Measurements from ENCODE around the gene MTARC2.

The MTARC2 gene

GRCh38 chr1:220803401-220804201 lies 55.5 kb downstream of the MTARC2 start:
- DNase-seq (ENCODE audit: low read depth): no peak

DNA sequence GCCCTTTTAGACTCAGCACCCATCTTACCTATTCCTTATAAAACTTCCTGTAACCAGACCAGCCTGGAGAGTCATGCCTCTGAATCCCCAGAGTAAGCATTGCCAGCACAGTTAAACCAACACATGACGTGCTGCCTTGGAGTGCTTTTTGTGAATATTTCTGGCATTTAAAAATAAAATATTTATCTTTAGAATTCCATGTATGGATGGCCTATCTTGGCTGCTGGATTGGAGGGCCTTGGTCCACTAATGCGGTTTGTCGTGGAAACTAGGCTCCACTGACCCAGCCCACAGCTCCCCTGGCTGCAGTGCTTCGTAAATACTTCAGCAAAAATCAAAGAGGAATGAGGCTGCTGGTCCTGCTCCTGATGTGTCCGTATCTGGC lies 56.1 kb downstream of the MTARC2 start:
- DNase-seq (ENCODE audit: low read depth): no peak

DNA sequence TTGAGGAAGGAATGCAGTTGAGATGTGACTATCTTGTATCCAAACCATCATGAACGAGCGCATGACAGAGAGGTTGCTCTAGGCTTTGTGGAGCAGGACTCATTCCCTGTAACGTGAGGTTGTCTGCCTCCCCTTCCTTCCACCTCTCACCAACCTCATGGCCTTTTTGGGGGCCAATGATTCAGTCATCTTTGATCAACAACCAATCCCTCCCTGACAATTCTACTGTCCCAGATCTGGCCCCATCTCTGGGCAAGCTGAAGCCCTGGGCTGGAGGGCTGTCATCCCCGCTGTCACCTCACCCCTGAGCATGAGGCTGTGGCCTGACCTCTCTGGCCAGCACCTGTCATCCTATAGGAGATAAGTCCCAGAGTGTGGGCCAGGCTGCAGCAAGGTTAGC lies 58.3 kb downstream of the MTARC2 start:
- no peak for DNase-seq (ENCODE audit: low read depth)

DNA sequence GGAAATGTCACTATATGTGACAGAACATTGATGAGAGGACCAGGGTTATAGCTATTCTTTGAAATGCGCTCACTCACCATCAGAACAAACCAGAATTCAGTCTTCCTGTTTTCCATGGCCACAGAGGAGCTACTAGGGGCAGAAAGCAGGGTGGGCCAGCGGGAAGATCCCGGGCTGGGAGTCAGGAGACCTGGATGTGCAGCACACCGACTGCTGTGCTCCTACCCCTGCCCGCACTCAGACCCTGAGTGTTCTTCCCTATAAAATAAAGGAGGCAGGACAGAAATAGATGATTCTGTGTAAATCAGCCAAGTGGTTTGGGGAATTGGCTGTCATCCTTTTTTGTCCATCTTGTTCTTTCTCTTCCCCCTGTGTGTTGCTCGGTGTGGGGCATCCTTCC lies 59.6 kb downstream of the MTARC2 start:
- DNase-seq (ENCODE audit: low read depth): no peak

DNA sequence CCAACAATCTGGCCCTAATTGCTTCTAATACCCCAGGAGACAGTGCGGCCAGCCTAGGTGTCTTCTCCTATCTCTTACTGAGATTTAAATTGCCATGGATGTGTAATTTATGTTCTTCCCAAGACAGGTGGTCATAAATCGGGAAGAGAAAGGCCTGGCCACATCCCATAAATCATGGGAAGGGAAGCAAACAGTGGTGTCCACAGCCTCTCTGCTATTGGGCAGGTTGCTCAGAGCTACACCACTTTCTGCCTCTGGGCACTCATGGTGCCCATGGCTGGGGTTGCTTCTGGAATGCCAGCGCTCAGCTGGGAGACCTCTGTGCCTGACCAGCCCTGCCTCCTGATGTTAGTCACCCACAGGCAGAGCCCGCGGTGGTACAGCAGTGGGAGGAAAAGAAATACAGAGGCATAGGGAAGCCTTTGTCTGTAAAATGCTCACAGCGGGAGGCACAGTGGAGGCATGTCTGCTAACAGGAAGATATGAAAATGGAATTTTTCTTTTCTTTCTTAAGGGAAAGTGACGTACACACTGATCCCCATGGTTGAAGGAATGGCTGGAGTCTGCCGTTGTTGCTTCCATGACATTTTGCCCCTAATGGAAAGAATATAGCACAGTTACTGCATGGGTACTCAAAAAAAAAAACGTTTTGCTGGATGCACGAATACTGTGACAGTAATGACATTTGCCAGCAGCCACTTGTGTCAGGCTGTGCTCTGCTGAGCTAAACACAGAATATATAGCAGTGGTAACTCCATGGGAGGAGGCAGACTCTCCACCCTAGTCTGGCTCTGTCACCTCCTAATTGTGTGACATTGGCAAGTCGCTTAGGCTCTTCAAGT lies 60.4 kb downstream of the MTARC2 start:
- DNase-seq (ENCODE audit: low read depth): no peak

GRCh38 chr1:220809187-220809550 lies 61.0 kb downstream of the MTARC2 start:
- DNase-seq (ENCODE audit: low read depth): no peak

DNA sequence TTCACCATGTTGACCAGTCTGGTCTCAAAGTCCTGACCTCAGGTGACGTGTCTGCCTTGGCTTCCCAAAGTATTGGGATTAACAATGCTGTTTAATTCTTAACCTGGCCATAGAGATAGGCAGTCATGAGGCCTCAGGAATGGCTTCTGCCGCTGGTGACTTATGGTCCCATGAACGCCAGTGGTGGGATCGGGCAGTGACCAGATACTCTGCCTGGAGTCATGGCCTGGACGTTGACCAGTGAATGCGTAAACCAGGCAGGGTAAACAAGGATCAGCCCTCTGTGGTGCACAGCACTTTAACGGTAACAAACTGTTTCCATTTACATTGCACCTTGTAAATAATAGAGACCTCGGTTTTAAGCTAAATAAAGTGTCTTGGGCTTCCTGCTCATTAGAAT lies 61.6 kb downstream of the MTARC2 start:
- no peak for DNase-seq (ENCODE audit: low read depth)

DNA sequence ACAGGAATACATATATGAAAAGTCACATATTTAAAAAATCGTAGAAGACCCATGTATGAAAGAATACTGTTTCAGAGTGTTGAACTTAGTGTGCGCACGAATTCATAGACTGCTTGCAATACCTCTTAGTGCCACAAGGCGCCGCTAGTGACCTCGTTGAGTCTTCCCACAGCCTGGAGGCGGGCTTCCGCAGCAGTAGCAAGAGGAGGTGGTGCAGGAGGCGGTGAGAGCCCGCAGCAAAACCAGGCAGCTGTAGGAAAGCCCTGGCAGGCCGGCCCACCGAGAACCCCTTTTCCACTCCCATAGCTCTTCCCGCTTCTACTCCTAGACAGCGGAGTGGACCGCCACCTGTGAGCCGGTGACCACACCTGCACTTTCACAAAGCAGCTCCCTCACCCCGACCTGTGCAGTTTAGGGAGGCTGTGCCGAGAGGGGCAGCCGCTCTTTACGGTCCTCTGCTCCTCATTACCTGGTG lies 62.1 kb downstream of the MTARC2 start:
- DNase-seq (ENCODE audit: low read depth): peak; percentile 47

DNA sequence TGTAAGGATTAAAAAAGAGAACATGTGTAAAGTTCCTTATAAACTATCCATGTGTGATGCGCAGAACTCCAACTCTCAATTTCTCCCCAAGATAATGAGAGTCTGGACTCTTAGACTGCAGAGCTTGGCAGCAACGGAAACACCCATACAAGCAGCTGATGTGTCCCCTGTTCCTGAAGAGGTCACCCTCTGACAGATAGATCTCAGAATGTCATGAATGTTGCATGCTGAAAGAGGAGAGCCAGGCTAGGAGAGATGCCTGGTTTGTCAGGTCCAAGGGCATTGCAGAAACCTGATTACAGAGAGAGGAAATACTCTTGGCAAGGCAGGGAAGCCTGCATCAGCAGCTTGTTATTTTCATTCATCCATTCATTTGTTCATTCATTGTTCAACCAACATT lies 62.8 kb downstream of the MTARC2 start:
- no peak for DNase-seq (ENCODE audit: low read depth)

- no peak for DNase-seq (ENCODE audit: low read depth)
These were observed 63.6 kb downstream of the MTARC2 start for GRCh38 chr1:220811695-220812094.

DNA sequence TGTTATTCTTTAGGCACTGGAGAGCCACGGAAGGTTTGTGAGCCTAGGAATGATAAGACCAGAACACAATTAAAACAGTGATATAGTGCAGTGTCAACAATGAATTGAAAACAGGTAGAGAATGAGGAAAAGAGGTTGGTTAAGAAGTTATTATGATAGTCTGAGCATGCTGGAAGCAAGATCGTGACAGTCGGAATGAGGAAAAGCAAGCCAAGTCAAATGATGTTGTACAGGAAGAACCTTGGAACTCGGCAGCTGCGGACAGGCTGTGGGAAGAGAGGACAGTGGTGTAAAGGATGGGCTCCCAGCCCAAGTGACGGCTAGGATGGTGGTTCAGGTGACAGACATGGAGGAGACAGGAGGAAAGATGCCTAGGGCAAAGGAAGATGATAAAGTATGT lies 64.2 kb downstream of the MTARC2 start:
- DNase-seq (ENCODE audit: low read depth): no peak

DNA sequence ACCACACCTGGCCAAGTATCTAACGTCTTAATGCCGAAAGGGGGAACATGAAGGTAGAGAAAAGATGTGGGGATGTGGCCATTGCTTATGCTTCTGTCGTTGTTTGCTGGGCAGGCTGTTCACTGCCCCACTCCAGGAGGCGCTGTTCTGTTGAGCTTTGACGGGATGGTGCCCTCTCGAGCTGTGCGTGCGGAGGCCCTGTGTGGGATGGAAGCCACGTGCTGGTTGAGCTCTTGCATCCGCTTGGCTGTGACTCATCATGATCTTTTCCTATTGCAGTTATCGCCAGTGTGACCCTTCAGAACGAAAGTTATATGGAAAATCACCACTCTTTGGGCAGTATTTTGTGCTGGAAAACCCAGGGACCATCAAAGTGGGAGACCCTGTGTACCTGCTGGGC lies 64.9 kb downstream of the MTARC2 start:
- DNase-seq (ENCODE audit: low read depth): no peak

- DNase-seq (ENCODE audit: low read depth): no peak
These were observed 67.3 kb downstream of the MTARC2 start for GRCh38 chr1:220815409-220815808.

DNA sequence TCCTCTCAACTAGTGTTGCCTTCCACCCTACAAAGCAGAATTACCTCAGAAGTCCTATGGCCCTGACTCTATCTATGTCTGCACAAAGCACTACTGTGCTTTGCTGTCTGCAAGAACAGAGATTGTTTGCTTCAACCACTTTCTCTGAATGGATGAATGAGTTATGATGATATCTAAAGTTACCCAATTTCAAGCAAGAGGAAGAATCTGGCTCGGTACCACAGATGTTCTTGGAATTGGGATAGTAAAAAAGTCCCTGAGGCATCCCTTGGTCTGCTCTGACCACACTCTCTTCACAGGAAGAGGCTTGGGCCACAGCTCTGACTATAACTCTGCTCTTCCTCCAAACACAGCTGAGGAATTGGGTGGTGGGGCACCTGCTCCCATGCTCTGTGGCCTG lies 69.8 kb downstream of the MTARC2 start:
- DNase-seq (ENCODE audit: low read depth): no peak

- no peak for DNase-seq (ENCODE audit: low read depth)
These were observed 70.5 kb downstream of the MTARC2 start for GRCh38 chr1:220818421-220819173.

DNA sequence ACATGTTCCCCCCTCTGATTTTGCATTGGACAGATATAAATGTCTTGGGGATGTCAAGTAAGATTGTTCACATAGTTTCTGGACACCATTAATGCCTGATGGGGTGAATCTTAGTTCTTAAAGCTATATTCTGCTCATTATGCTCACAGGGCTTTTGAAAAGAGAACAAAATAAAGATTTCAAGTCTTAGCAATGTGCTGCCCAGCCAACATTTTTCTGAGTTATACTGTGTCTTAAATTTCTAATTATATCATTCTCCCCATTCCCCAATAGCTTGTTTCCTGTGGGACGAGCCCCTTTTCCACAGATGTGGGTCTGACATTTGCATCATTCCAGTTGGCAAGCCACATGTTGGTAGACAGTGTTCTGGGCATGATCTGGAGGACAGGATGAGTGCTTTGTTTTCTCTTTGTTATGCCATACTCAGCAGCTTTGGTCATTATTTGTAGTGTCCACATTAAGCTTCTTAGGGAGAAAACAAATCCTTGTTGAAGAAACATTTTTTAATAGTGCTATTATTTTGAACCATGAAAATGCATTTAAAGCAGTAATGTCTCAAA lies 71.4 kb downstream of the MTARC2 start:
- no peak for DNase-seq (ENCODE audit: low read depth)

GRCh38 chr1:220824031-220824989 lies 76.2 kb downstream of the MTARC2 start:
- DNase-seq (ENCODE audit: low read depth): no peak

- DNase-seq (ENCODE audit: low read depth): no peak
These were observed 77.9 kb downstream of the MTARC2 start for GRCh38 chr1:220825819-220826551.

DNA sequence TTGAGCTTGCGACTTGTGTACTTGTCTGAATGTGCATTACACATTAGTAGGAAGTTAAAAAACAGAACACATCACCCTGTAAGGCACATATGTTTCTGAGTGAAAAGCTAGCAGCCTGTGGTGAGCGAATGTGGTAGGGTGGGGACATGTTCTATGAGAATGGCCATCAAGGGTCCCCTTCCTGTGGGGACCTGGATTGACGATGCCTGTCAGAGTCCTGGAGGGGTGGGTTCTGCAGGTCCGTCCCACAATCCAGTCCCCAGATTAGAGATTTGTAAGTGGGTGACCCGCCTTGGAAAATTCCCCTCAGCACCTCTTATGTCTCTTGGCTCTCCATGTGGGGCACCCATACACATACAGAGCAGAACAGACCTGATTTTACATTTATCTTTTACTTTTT lies 78.6 kb downstream of the MTARC2 start:
- DNase-seq (ENCODE audit: low read depth): no peak

DNA sequence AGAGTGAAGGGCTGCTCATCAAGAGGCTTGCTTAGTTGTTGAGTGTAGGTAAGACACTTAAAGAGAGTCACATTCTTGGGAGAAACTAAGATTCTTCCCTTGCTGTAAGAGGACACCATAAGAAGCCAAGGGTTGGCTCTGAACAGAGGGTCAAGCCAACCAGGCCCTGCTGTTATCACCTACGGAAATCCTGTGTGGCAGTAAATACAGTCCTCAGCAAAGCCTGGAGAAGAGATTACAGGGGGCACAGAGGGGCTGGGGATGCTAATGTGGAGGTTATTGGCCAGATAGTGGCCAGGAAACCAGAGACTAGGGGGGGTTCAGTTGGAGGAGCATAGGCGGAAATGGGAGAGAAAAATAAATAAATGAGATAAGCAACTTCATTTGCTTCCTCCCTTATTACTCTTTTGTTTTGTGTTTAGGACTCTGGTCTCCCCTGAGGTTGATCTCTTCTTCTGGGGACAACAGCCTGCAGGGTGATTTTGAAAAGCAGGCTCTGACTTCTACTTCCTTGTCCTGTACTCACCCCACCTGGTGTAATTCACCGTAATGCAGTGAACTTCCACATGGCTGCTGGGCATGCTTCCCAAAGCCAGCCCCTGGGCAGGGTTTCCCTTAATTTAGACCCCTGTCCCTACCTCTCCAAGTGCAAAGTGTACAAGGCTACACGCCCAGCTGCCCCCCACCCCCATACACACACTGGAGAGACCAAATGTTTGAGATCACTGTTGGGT lies 79.5 kb downstream of the MTARC2 start:
- DNase-seq (ENCODE audit: low read depth): no peak
